AG04450 (cell line): ENCODE results near the gene FDX2. TPM values are rescaled to one million over a fixed set of nuclear protein-coding genes. Genes with fewer than 3 reads are reported as not detected.

Experiments
- CTCF ChIA-PET: fragments of 300-600, 350-600 bp; formaldehyde crosslinking; extraction: SDS; loops from one replicate; lab custom pipeline; 2022; ENCODE audit warnings: antibody characterized with exemption, inconsistent platforms; lab: Charles Lee
- POLR2A ChIA-PET: fragments of 350-600 bp; formaldehyde crosslinking; extraction: SDS; loops from one replicate; lab custom pipeline; 2021; ENCODE audit warnings: antibody characterized with exemption, inconsistent platforms; lab: Yijun Ruan, JAX
- DNase-seq: peaks from one replicate; pipeline ENCODE4 v3.0.0-alpha.2; 2011; ENCODE audit warnings: low read depth, low spot score
- H3K27ac ChIP-seq: one replicate; pipeline ENCODE4 v1.5.1; 2012; ENCODE audit warnings: low read depth, low read length, control low read depth
- H3K27me3 ChIP-seq: one replicate; pipeline ENCODE4 v1.6.0; 2012; ENCODE audit warnings: low read length; ENCODE audit not compliant: control insufficient read depth, insufficient read depth
- H3K4me3 ChIP-seq: 2 replicates; pipeline ENCODE4 v1.5.1; 2011; ENCODE audit warnings: mild to moderate bottlenecking, low read depth, low read length, control low read depth
- H3K9me3 ChIP-seq: 2 replicates; pipeline ENCODE4 v1.5.1; 2012; ENCODE audit warnings: low read length; ENCODE audit not compliant: control insufficient read depth, insufficient read depth
- CTCF ChIP-seq: IDR thresholded peaks from 2 replicates; pipeline ENCODE4 v1.5.1; 2011; ENCODE audit warnings: low read depth, low read length, control low read depth, inconsistent platforms
- polyA plus RNA-seq: library from polyadenylated mRNA; depleted of rRNA; stranded (reverse); fragments of >200 nt; gene quantifications from 2 replicates; pipeline ENCODE4 v1.2.3, GENCODE V29; 2011

FDX2 gene
- polyA plus RNA-seq, 1 experiment = 20.8 TPM

- ChIA-PET CTCF (interaction anchor here (0.6 to 1.8 kb wide), 4 partner anchors 17 to 666 kb away, joined by 3 to 4 read pairs (median 3); no protein-coding TSS in a partner anchor), POLR2A (interaction anchor here (0.5 to 4.1 kb wide), 6 partner anchors 8 to 45 kb away, joined by 3 to 25 read pairs (median 5); partner anchors contain the start of genes ICAM1 and RAVER1)
- peak overlapping the region; percentile 63 for H3K4me3 ChIP-seq
- no peak for TF ChIP-seq CTCF
- peak overlapping the region; percentile 31 for H3K27ac ChIP-seq
- peaks cover 16% of the 10 kb centered on the region for H3K9me3 ChIP-seq
- DNase-seq = no peak
- H3K27me3 ChIP-seq = no peaks in the 10 kb centered on the region
Measured at GRCh38 chr19:10288662-10289166, 27.1 kb downstream of the FDX2 start.

GRCh38 chr19:10286803-10287737, 28.7 kb downstream of the FDX2 start, which contains the start of gene ICAM4:
Gene ICAM4, plus strand, starts transcription at chr19:10286955. Its CDS starts 58 bp downstream, at chr19:10287013.
- Histone ChIP-seq H3K27me3 (no peaks in the 10 kb centered on the region), H3K9me3 (no peaks in the 10 kb centered on the region; the same call in 1 of the 2 replicates), H3K27ac (peak within 1 kb of the TSS; percentile 21), H3K4me3 (peak within 1 kb of the TSS; percentile 7; the same call in 1 of the 2 replicates)
- no peak for TF ChIP-seq CTCF
- CTCF ChIA-PET = interaction anchor here (0.7 to 2.1 kb wide), 4 partner anchors 18 to 161 kb away, joined by 3 to 8 read pairs (median 4); no protein-coding TSS in a partner anchor
- POLR2A ChIA-PET = interaction anchor here (0.7 to 1.4 kb wide), 5 partner anchors 10 to 47 kb away, joined by 3 to 12 read pairs (median 5); partner anchors contain the start of genes ICAM1 and RAVER1
- DNase-seq = no peak

- CTCF ChIA-PET = interaction anchor here (1.1 to 2.1 kb wide), 3 partner anchors 16 to 132 kb away, joined by 3 to 8 read pairs (median 4); no protein-coding TSS in a partner anchor
- POLR2A ChIA-PET = interaction anchor here (1.2 to 1.4 kb wide), 3 partner anchors 8 to 49 kb away, joined by 5 to 12 read pairs (median 11); partner anchors contain the start of genes ICAM1 and RAVER1
- Histone ChIP-seq H3K27me3 (no peaks in the 10 kb centered on the region), H3K27ac (no peak overlapping the region), H3K9me3 (no peaks in the 10 kb centered on the region; the same call in 1 of the 2 replicates), H3K4me3 (no peak overlapping the region)
- DNase-seq = no peak
- TF ChIP-seq CTCF = no peak
Measured at GRCh38 chr19:10285393-10285792, 30.4 kb downstream of the FDX2 start.

- Histone ChIP-seq H3K27me3 (no peaks in the 10 kb centered on the region), H3K27ac (no peak overlapping the region), H3K4me3 (no peak overlapping the region), H3K9me3 (no peaks in the 10 kb centered on the region; the same call in 1 of the 2 replicates)
- DNase-seq = no peak
- ChIA-PET POLR2A (no interaction called here), CTCF (interaction anchor here (2.1 kb wide), 1 partner anchor 104 kb away, joined by 8 read pairs; no protein-coding TSS in a partner anchor)
- TF ChIP-seq CTCF = no peak
Measured at GRCh38 chr19:10284960-10285278, 30.9 kb downstream of the FDX2 start.
